Stimulated activated memory B cell treated with anti-CD40 and anti-IgM and Interleukin-4, amounts not matched to agents 10 μg/mL and 1 μg/mL and 100 μg/mL, for 72 hours (primary cell): ENCODE measurements around the gene INIP.
A peak's percentile ranks its signal among the peaks of the same experiment; 100 is the strongest.

Experiments used
- ATAC-seq: fragments of 150-1000 bp; cut with Tn5 transposase; 2 replicates; pipeline ENCODE4 v1.10.0; 2021
- H3K27ac Mint-ChIP-seq: one replicate; pipeline ENCODE4 v1.8.0; 2022; ENCODE audit warnings: mild to moderate bottlenecking, mixed read lengths
- H3K27me3 Mint-ChIP-seq: one replicate; pipeline ENCODE4 v1.8.0; 2022; ENCODE audit warnings: mixed read lengths
- H3K36me3 Mint-ChIP-seq: one replicate; pipeline ENCODE4 v1.8.0; 2022; ENCODE audit warnings: mixed read lengths
- H3K4me1 Mint-ChIP-seq: one replicate; pipeline ENCODE4 v1.8.0; 2022; ENCODE audit warnings: mixed read lengths
- H3K4me3 Mint-ChIP-seq: one replicate; pipeline ENCODE4 v1.8.0; 2022; ENCODE audit warnings: mild to moderate bottlenecking, moderate library complexity, mixed read lengths
- H3K9me3 Mint-ChIP-seq: one replicate; pipeline ENCODE4 v1.8.0; 2022; ENCODE audit warnings: mixed read lengths

The INIP gene, protein sequence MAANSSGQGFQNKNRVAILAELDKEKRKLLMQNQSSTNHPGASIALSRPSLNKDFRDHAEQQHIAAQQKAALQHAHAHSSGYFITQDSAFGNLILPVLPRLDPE

DNA sequence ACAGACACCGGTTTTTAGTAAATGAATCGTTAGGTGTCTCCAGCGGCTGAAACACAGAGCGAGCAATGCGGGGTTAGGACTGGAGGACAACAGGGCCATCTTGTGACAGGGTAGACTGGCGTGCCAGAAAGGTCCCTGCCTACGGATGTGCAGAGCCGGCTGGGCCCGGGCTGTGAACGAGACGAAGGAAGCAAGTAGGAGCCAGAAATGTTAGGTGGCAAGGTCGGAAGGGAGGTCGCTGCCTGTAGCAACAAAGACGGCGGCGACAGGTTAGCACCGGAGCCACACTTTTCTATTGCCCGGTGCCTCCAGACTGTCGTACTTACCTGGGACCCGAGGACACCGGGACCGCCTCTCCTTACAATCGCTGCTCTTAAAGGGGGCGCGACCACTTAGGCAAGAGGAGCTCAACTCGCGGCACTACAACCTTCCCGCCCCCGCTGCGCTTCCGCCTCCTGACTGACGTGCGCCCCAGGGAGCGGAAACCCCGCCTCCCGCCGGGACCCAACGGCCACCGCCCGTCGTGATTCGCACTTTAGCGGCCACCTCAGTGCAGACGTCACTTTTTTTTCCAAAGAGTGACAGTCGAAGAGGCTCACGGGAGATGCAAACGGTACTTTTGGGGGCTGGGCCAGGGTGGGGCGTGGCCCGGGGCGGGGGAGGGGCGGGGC is at the start of gene INIP:
Gene INIP (minus strand): TSS at position 457 of the 671 bp plus-strand sequence. CDS start 1,632 bp downstream, outside the sequence.
- Mint-ChIP-seq H3K36me3 (peaks cover 13% of the 10 kb centered on the region), H3K9me3 (no peaks in the 10 kb centered on the region), H3K4me3 (peak within 1 kb of the TSS; percentile 99), H3K27me3 (no peaks in the 10 kb centered on the region), H3K27ac (peak within 1 kb of the TSS; percentile 91), H3K4me1 (peaks cover 18% of the 10 kb centered on the region)
- ATAC-seq = peak; percentile 99

DNA sequence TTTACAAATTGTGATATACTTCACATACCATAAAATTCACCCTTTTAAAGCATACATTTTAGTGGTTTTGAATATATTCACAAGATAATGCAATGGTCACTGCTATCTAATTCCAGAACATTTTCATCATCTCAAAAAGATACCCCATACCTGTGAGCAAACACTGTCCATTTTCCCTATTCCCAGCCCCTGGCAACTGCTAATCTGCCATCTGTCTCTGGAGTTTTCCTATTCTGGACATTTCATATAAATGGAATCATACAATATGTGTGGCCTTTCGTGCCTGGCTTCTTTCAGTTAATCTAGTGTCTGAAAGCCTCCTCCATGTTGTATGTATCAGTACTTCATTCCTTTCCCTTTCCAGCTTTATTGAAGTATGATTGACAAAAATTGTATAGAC is 47.4 kb upstream of the INIP start:
- no peak for ATAC-seq
- no peak overlapping the region for H3K4me3 Mint-ChIP-seq
- H3K36me3 Mint-ChIP-seq = peaks cover 22% of the 10 kb centered on the region
- peaks cover 3% of the 10 kb centered on the region for H3K9me3 Mint-ChIP-seq
- peaks cover 11% of the 10 kb centered on the region for H3K4me1 Mint-ChIP-seq
- no peak overlapping the region for H3K27ac Mint-ChIP-seq
- no peaks in the 10 kb centered on the region for H3K27me3 Mint-ChIP-seq

DNA sequence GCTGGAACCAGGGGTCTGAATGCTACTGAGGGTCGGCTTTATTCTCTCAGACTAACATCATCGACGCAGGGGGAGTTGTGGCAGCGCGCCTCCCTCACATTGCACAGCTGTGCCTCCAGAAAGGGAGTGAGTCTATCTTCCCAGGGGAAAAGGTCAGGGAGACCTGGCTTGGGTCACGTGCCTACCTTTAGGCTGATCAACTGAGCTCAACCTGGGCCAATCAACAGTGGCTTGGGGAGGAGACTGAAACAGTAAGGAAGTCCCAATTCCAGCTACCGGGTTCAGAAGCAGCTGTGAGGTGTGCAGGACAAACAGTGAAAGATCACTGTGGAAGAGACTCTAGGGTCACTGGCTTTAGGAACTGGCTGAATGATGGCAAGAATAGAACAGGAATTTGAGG is 46.9 kb upstream of the INIP start:
- no peak overlapping the region for H3K4me3 Mint-ChIP-seq
- H3K27me3 Mint-ChIP-seq = no peaks in the 10 kb centered on the region
- ATAC-seq = no peak
- H3K4me1 Mint-ChIP-seq = peaks cover 11% of the 10 kb centered on the region
- H3K9me3 Mint-ChIP-seq = peaks cover 3% of the 10 kb centered on the region
- peaks cover 22% of the 10 kb centered on the region for H3K36me3 Mint-ChIP-seq
- no peak overlapping the region for H3K27ac Mint-ChIP-seq

DNA sequence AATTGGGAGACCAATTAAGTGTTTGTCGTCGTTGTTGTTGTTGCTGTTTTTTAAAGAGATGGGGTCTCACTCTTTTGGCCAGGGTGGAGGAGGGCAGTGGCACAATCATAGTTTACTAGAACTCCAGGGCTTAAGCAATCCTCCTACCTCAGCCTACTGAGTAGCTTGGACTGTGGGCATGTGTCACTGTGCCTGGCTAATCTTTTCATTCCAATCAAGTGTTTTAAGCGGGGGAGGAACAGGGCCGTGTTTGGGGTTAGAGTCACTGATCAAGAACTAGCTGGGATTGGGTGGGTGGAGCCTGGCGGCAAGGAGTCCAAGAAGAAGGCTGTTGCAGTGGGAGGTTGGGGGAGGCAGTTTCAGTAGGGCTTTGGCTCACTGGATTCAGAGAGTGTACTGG is 46.4 kb upstream of the INIP start:
- H3K4me1 Mint-ChIP-seq = peaks cover 11% of the 10 kb centered on the region
- H3K27me3 Mint-ChIP-seq = no peaks in the 10 kb centered on the region
- no peak for ATAC-seq
- H3K36me3 Mint-ChIP-seq = peaks cover 17% of the 10 kb centered on the region
- H3K9me3 Mint-ChIP-seq = peaks cover 3% of the 10 kb centered on the region
- no peak overlapping the region for H3K27ac Mint-ChIP-seq
- H3K4me3 Mint-ChIP-seq = no peak overlapping the region

DNA sequence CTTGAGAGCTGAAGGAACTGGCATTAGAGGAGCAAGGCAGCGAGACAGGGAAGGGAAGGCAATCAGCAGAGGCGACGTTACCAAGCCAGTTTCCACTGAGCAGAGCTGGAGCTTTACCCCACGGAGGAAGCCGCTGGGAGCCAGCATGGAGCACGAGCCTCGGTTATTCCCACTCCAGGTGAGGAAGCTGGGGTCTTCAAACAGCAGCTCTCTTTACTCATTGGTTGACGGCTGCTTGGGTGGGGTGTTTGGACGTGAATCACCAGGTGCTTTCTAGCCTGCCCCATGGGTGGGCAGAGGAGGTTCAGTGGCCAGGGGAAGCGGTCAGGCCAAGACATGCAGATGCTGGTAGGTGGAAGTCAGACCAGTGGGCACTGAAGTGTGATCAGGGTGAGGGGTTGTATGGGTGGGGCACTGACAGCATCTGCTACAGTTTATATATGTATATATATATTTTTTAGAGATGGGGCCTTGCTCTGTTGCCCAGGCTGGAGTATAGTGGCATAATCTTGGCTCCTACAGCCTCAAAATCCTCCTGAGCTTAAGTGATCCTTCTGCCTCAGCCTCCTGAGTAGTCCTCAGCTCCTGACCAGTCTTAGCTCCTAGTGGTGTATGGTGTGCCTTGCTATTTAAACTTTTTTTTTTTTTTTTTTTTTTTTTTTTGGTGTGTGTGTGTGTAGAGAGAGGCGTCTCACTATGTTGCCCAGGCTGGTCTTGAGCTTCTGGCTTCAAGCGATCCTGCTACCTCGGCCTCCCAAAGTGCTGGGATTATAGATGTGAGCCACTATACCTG is 45.0 kb upstream of the INIP start:
- ATAC-seq = no peak
- no peaks in the 10 kb centered on the region for H3K27me3 Mint-ChIP-seq
- peaks cover 9% of the 10 kb centered on the region for H3K36me3 Mint-ChIP-seq
- peaks cover 3% of the 10 kb centered on the region for H3K9me3 Mint-ChIP-seq
- no peak overlapping the region for H3K4me3 Mint-ChIP-seq
- no peak overlapping the region for H3K27ac Mint-ChIP-seq
- H3K4me1 Mint-ChIP-seq = peaks cover 11% of the 10 kb centered on the region

DNA sequence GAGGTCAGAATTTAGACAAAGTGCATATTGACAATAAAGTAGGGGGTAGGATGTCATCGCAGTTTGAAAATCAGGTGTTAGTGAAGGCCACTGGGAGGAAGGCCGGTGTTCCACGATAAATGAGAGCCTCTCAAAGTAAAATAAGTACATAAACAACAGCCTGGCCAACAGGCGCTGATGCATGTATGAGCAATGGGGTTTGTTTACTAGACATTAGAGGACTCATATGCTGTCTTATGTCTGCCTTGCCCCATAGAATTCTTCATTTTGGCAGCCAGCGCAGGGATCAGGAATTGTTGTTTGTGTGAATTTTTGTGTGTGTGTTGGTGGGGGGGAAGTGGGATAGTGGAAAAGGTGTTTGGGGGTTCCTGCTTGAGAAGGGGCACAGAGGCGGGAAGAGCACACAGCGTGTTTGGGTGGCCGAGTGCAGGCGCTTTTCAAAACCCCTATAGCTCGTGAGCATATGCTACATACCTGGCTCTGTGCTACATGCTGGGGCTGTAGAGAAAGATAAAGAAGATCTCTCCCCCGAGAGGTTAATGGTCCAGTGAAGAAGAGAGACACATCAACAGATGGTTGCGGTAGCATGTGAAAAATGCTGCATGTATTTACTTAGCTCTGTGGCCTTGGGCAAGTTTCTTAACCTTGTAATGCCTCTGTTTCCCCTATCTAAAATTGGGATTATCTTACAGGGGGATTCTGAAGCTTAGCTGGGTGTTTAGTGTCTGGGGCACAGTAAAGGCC is 44.2 kb upstream of the INIP start:
- no peak for ATAC-seq
- Mint-ChIP-seq H3K4me1 (peaks cover 11% of the 10 kb centered on the region), H3K4me3 (no peak overlapping the region), H3K27me3 (no peaks in the 10 kb centered on the region), H3K27ac (no peak overlapping the region), H3K36me3 (peaks cover 8% of the 10 kb centered on the region), H3K9me3 (peaks cover 3% of the 10 kb centered on the region)

DNA sequence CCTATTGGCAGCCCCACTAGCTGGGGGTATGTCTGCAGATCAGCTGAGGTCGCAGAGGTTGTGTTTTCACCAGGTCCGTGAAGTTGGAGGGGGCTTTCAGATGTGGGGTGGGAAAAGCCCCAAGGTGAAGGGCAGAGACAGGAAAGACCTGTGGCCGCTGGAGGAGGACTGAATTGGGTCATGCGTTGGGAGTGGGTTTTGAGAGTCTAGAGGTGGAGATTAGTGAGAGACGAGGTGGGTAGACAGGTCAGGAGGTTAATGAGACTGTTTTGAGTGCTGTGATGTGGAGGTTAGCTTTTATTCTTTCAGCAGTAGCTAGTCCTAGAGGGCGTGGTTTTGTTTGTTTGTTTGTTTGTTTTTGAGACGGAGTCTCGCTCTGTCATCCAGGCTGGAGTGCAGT is 42.9 kb upstream of the INIP start:
- H3K4me1 Mint-ChIP-seq = peaks cover 11% of the 10 kb centered on the region
- no peaks in the 10 kb centered on the region for H3K9me3 Mint-ChIP-seq
- no peaks in the 10 kb centered on the region for H3K27me3 Mint-ChIP-seq
- no peak for ATAC-seq
- H3K4me3 Mint-ChIP-seq = no peak overlapping the region
- H3K36me3 Mint-ChIP-seq = no peaks in the 10 kb centered on the region
- H3K27ac Mint-ChIP-seq = no peak overlapping the region

DNA sequence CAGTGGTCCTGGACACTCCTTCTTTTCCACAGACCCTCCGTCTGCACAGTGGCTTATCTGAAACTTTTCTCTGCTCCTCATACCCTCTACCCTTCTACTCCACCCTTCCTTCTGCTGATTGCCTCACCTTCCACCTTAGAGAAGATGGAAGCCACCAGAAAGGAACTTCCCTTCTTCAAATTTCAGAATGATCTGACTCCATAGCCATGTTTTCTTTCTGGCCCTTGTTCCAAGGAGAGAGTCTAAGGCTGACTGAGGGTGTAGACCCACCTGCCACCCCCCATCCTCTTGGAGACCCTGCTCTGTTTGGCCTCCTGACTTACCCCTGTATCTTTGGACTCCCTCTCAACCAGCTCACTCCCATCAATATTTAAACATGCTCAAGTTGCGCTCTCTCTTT is 40.0 kb upstream of the INIP start:
- ATAC-seq = no peak
- no peak overlapping the region for H3K27ac Mint-ChIP-seq
- no peaks in the 10 kb centered on the region for H3K36me3 Mint-ChIP-seq
- peaks cover 21% of the 10 kb centered on the region for H3K4me1 Mint-ChIP-seq
- H3K27me3 Mint-ChIP-seq = no peaks in the 10 kb centered on the region
- no peaks in the 10 kb centered on the region for H3K9me3 Mint-ChIP-seq
- H3K4me3 Mint-ChIP-seq = no peak overlapping the region

DNA sequence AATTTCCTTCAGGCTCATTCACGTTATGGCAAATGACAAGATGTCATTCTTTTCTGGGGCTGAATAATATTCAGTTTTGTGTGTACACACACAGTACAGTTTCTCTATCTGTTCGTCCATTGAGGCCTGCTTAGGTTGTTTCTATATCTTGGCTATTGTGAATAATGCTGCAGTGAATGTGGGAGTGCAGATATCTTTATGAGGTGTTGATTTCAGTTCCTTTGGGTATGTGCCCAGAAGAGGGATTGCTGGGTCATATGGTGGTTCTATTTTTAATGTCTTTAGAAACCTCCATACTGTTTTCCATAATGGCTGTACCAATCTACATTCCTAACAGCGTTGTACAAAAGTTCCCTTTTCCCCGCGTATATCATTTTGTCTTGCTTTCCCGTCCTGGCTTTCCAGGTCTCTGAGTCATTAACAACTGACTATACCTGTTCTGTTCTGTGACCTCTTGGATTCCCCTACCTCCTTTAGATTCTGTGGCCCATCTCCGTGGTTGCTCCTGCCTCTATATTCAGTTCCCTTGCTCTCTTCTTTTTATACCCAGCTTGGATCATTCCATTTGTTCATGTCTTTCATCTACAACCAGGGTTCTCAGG is 39.5 kb upstream of the INIP start:
- no peaks in the 10 kb centered on the region for H3K36me3 Mint-ChIP-seq
- peaks cover 21% of the 10 kb centered on the region for H3K4me1 Mint-ChIP-seq
- H3K9me3 Mint-ChIP-seq = no peaks in the 10 kb centered on the region
- ATAC-seq = no peak
- H3K27me3 Mint-ChIP-seq = no peaks in the 10 kb centered on the region
- no peak overlapping the region for H3K4me3 Mint-ChIP-seq
- H3K27ac Mint-ChIP-seq = no peak overlapping the region

DNA sequence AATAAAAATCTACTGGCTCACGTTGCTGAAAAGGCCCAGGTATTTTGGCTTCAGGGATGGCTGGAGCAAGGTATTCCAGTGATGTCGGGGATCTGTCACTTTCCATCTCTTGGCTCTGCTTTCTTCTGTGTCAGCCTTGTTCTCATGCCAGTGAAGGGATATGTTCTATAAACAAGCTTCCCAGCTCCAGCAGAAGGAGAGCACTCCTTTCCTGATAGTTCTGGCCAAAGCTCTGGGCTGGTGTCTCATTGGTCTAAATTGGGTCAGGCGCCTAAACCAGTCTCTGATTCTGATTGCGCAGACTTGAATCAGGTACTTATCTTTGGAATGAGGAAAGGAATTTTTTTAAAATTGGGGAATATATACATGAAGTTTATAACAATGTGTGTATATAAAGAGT is 37.8 kb upstream of the INIP start:
- H3K27ac Mint-ChIP-seq = no peak overlapping the region

DNA sequence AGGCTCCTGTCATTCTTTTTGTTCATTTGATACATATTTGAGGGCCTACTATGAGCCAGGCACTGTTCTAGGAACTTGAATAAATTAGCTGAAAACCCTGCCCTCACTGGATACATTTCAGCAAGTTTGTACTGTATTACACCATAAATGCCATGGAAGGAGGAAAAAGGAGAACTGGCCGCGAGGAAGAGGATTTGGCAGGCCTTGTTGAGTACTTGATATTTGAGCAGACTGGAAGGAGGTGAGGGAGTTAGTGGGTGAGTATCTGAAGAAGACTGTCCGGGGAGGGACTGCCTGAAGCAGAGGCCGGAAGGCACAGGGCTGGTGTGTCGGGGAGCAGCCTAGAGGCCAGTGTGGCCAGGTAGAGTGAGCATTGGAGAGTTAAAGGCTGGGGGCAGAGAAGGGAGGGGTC is 37.1 kb upstream of the INIP start:
- Mint-ChIP-seq H3K4me3 (no peak overlapping the region), H3K4me1 (peaks cover 24% of the 10 kb centered on the region), H3K36me3 (no peaks in the 10 kb centered on the region), H3K27ac (no peak overlapping the region), H3K9me3 (no peaks in the 10 kb centered on the region), H3K27me3 (no peaks in the 10 kb centered on the region)
- no peak for ATAC-seq

More for the DNA sequence above, 37.8 kb upstream of the INIP start:
- Mint-ChIP-seq H3K4me1 (peaks cover 21% of the 10 kb centered on the region), H3K9me3 (no peaks in the 10 kb centered on the region), H3K27me3 (no peaks in the 10 kb centered on the region), H3K36me3 (no peaks in the 10 kb centered on the region), H3K4me3 (no peak overlapping the region)
- ATAC-seq = no peak

DNA sequence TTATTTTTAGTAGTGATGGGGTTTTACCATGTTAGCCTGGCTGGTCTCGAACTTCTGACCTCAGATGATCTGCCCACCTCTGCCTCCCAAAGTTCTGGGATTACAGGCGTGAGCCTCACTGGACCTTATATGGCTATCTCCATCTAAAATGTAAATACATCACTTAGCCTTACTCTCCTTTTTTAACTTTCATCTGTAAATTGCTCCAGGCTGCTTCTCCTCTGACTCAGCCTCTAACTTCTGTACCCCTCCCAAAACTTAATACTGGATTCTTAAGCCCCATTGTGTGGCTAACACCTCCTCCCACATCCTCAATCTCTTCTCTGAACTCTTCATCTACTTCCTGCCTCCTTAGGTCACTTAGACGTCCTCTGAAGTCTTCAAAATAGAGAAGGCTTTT is 36.7 kb upstream of the INIP start:
- Mint-ChIP-seq H3K27me3 (no peaks in the 10 kb centered on the region), H3K4me1 (peaks cover 28% of the 10 kb centered on the region), H3K36me3 (no peaks in the 10 kb centered on the region), H3K9me3 (no peaks in the 10 kb centered on the region), H3K4me3 (no peak overlapping the region), H3K27ac (no peak overlapping the region)
- no peak for ATAC-seq

DNA sequence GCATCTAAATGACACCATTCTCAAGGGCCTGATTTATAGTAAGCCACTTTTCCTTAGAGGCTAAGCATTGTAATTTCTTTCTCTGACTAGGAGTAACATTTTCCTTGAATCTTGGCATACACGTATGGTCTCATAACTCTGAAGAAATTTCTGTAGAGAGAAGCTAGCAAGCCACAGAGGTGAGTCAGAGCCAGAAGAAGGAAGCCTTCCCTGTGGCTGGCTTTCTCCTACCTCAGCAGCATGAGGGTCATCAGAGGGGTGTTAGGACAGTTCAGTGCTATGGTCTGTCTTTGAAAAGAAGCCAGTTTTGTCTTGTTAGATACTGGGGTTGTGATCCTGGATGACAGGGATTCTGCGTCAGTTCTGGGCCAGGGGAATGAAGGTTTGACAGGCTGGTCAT is 35.8 kb upstream of the INIP start:
- Mint-ChIP-seq H3K4me1 (peaks cover 34% of the 10 kb centered on the region), H3K36me3 (no peaks in the 10 kb centered on the region), H3K27me3 (no peaks in the 10 kb centered on the region), H3K4me3 (no peak overlapping the region), H3K27ac (no peak overlapping the region), H3K9me3 (no peaks in the 10 kb centered on the region)
- no peak for ATAC-seq

DNA sequence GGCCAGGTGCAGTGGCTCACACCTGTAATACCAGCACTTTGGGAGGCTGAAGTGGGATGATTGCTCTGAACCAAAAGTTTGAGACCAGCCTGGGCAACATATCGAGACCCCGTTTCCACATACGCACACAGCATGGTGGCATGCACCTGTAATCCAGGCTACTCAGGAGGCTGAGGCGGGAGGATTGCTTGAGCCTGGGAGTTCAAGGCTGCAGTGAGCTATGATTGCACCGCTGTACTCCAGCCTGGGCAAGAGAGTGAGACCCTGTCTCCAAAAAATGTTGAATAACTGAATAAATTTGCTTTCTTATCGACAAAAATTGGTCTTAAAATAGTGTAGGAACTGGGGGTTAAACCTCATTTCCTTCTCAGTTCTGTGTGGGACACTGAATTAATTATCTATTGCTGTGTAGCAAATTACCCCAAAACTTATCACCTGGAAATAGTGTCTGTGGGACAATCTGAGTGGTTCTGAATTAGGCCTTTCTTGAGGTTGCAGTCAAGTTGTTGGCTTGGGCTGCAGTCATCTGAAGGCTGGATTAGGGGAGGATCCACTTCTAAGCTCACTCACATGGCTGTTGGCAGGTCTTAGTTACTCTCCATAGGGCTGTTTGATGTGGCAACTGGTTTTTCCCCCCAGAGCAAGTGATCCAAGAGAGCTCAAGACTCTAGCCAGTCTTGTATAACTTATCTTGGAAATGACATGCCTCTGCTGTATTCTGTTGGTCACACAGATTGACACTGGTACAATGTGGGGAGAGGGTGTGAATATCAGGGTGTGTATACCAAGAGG is 34.6 kb upstream of the INIP start:
- Mint-ChIP-seq H3K36me3 (no peaks in the 10 kb centered on the region), H3K27me3 (no peaks in the 10 kb centered on the region), H3K4me1 (peaks cover 43% of the 10 kb centered on the region), H3K4me3 (no peak overlapping the region), H3K27ac (no peak overlapping the region), H3K9me3 (no peaks in the 10 kb centered on the region)
- ATAC-seq = no peak
